DMS 273 (cell line): ENCODE data around the gene UTP3.
"Not testable (repeated sequence)": the region's sequence is repeated elsewhere in the genome, so short reads cannot be mapped to it uniquely, and the experiment has no call there.

Source experiments
- DNase-seq: peaks from one replicate; lab custom pipeline; 2025; ENCODE audit not compliant: unreplicated experiment; lab: John Stamatoyannopoulos, UW

The UTP3 gene

DNA sequence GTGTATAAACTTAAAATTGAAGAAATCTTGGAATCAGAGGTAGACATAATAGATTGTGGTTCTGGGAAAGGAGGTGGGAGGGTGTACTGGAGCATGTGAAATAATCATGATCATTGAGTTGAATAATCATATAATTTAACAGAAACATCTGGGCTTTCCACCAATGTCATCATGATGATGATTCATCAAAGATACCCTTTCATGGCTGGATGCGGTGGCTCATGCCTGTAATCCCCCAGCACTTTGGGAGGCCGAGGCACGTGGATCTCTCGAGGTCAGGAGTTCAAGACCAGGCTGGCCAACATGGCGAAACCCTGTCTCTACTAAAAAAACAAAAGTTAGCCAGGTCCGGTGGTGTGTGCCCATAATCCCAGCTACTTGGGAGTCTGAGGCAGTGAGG is 26.8 kb downstream of the UTP3 start:
- DNase-seq = no peak

GRCh38 chr4:70718811-70719604 is 30.7 kb downstream of the UTP3 start:
- no peak for DNase-seq

DNA sequence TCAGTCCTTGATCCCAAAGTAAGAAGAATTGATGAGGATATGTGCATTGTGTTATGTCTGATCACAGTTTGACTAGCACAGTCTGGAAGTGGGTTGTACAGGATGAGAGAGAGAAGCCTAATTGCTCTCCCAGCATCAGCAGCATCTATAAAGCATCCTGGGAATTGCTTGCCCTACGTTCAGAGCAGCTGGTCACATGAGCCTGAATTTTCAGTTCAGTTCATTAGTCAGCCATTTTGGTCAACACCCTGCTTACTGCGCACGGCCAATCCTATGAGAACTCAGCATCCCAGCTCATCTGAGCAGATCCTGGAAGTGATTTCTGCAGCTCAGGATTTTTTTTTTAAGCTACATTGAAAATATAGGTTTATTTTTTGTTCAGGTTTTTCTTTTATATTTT is 33.4 kb downstream of the UTP3 start, which contains the start of gene RUFY3:
Gene RUFY3 (plus strand): TSS at position 218 of the 400 bp plus-strand sequence. CDS start 610 bp downstream, outside the sequence.
- peak; percentile 62 for DNase-seq

DNA sequence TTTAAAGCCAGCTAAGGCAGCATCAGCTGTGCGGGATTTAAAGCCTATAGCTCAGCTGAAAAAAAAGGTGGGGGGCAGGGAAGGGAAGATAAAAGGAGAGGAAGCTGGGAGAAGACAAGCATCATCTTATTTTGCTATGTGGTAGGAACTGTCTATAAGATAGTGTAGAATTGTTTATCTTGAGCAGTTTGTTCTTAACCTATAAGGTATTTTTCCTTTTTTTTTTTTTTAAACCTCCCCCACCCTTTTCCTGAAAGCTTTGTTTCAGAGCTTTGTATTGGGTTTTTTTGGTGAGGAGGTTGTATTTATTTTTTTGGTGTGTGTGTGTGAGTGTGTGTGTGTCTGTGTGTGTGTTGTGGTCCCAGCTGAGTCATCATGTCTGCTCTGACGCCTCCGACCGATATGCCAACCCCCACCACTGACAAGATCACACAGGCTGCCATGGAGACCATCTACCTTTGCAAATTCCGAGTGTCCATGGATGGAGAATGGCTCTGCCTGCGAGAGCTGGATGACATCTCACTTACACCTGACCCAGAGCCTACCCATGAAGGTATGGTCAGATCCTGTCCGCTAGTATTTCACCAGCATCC is 34.0 kb downstream of the UTP3 start:
- DNase-seq = peak; percentile 6

- no peak for DNase-seq
Measured at GRCh38 chr4:70724463-70724862, 36.1 kb downstream of the UTP3 start.

DNA sequence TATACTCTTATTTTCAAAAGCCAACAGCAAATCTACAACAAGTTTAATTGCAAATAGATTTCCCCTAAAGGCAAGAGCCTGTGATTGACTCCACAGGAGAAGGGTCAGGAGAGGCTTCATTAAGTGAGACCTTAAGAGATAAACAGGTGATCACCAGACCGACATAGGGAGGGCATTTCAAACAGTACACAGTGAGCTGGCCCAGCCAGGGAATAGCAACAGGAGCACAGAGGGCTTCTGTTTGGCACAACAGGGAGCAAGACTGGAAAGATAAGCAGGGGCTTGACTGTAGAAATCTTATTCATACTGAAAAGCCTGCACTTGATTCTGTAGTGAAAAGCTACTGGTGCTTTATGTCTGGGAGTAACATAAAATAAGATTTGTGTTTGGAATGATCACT is 37.3 kb downstream of the UTP3 start:
- no peak for DNase-seq

DNA sequence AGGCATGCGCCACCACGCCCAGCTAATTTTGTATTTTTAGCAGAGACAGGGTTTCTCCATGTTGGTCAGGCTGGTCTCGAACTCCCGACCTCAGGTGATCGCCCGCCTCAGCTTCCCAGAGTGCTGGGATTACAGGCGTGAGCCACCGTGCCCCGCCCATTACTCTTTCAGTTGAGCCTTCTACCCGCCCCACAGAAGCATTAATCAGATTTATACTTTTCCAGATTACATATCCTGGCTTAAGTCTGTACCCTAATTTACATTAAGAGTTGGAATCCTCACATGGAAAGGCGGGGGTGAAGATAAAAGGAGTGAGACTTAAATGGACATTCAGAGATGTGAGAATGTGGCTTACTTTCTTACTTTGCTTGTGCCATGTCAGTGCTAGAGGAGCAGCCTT is 38.2 kb downstream of the UTP3 start:
- DNase-seq = not testable (repeated sequence)

DNA sequence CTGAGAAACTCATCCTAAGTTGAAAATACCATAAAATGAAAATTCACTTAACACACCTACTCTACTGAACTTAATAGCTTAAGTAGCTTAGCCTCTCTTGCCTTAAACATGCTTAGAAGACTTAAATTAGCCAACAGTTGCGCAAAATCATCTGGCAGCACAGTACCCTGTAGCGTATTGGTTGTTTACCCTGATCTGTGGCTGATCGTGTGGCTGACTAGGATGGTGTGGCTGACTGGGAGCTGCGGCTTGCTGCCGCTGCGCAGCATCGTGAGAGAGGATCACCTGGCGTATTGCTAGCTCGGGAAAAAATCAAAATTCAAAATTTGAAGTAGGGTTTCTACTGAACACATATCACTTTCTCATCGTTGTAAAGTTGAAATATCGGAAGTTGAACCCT is 39.8 kb downstream of the UTP3 start:
- DNase-seq = no peak

GRCh38 chr4:70732878-70733277 is 44.5 kb downstream of the UTP3 start:
- DNase-seq = not testable (repeated sequence)

DNA sequence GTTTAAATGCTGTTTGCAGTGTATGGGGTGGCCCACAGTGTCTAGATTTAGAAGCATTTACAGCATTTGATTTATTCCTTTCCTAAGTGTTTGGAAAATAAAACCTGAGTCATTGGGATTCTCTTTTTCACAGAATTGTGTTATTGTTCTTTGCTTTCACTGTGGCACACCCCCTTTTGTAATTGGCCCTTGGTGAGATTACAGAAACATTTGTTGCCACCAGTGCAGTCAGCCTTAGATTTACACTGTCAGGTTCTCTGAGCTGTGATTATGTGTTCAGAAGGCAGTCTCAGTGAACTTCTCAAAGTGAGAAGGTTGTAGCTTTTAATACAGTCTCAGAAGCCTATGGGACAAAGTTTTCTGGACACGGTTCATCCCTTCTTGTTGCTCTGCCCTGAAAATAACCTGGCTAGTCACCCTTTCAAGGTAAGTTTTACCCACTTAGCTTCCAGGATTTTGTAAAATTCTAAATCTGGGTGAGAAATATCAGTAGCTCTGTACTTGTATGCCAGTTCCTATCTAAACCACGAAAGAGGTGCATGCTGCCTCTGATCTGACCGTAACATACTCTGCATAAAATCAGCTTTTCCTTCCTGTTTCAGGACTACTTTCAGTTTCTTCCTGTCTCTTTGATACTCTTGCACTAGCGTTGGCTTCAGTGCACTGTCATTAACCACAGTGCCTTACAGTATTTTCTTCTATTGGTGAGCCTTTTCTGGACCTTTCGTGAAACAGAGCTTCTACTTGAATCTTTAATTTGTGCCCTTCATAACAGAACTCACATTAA is 46.0 kb downstream of the UTP3 start:
- no peak for DNase-seq

GRCh38 chr4:70734971-70735370 is 46.6 kb downstream of the UTP3 start:
- DNase-seq = no peak

GRCh38 chr4:70735915-70736314 is 47.6 kb downstream of the UTP3 start:
- DNase-seq = peak; percentile 12

- DNase-seq = no peak
Measured at GRCh38 chr4:70737006-70737405, 48.7 kb downstream of the UTP3 start.

DNA sequence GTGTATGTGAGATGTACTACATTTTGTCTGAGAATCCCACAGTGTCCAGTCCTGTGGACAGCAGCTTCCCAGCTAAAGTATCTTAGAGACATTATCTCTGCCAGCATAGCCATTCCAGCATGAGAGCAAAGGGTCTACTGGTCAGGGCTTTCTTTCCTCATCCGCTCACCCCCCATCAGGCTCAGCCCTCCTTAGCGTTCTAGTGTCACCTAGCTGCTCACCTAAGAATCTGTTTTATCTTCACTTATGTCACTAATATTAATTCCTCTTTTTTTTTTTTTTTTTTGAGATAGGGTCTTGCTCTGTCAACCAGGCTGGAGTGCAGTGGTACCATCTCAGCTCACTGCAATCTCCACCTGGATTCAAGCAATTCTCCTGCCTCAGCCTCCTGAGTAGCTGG is 49.1 kb downstream of the UTP3 start:
- DNase-seq = no peak

DNA sequence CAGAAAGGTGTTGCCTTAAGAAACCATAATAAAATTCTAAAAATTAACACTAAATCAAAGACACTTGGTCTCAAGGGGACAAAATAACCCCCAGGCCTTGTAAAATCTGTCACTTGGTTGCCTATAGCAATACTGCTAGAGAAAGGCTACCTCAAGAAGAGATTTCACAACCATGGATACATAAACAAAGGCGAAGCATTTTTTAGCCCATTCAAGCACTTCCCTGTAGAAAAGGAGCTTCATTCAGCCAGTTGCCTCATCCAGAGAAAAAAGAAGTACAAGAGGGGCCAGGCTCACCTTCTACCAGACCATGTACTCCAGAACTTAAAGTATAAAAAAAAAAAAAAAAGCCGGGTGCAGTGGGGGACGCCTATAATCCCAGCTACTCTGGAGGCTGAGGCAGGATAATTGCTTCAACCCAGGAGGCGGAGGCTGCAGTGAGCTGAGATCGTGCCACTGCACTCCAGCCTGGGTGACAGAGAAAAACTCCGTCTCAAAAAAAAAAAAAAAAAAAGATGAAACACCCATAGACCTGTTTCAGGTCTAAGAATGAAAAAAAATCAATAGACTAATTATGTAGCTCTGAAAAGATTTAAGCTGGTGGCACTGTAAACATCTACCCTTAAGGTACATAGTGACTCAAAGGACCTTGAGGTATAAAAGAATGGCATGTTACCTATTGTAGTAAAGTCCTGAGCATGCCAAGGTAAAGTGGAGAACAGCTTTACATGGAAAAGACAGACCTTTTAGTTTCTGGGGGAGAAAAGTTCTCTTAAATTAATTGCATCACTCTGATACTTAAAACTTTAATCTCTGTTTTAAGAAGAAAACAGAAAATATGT is 51.4 kb downstream of the UTP3 start:
- no peak for DNase-seq
